IPS-11a (cell line): ENCODE measurements around the gene KDM7A.

ENCODE experiments used
- H3K4me3 ChIP-seq: one replicate; pipeline ENCODE4 v1.5.1; 2013; ENCODE audit warnings: low read depth, low read length, control low read depth

Gene KDM7A

GRCh38 chr7:140093375-140093774 lies 83.4 kb downstream of the KDM7A start:
- H3K4me3 ChIP-seq, result no peak overlapping the region

- no peak overlapping the region for H3K4me3 ChIP-seq
These were observed 91.3 kb downstream of the KDM7A start for GRCh38 chr7:140085447-140085846.

- no peak overlapping the region for H3K4me3 ChIP-seq
These were observed 91.8 kb downstream of the KDM7A start for GRCh38 chr7:140084972-140085371.

DNA sequence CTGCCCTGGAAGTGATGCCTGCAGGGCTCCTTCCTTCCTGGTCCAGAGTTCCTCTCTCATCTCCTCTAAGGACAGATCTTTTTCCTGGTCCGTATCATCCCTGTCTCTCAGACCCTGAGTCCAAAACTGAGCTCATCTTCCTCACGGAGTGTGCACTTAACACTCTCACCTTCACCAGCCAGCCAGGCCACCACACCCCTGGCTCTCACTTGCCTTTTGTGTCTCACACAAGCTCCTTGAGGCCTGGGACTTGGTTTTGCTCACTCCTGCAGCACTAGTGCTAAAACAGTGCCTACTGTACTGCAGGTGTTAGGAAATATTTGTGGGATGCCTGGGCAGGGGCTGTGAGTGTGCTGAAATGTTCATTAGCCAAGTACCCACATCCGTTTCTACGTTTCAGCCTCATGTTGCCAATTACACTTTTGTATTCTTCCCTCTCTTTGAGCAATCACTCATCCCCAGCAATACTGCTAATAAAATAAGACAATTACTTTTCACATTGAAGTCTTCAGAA lies 92.6 kb downstream of the KDM7A start:
- H3K4me3 ChIP-seq, result no peak overlapping the region

DNA sequence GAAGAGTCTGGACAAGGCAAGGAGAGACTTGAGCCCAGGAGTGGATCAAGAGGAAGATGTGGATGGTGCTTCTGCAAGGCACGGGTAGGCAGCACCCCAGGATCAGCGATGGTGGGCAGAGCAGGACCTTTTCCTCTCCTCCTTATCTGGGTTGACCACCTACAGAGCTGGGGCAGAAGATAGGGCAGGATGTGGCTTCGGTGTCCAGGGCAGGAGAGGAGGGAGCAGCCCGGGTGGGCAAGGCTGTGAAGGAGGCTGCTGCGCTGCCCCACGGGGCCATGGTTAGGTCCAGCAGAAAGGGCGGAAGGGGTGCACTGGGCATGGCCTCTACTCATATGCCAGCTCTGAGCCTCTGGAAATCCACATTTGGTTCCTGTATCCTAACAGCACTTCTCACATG lies 94.0 kb downstream of the KDM7A start:
- H3K4me3 ChIP-seq, result no peak overlapping the region

DNA sequence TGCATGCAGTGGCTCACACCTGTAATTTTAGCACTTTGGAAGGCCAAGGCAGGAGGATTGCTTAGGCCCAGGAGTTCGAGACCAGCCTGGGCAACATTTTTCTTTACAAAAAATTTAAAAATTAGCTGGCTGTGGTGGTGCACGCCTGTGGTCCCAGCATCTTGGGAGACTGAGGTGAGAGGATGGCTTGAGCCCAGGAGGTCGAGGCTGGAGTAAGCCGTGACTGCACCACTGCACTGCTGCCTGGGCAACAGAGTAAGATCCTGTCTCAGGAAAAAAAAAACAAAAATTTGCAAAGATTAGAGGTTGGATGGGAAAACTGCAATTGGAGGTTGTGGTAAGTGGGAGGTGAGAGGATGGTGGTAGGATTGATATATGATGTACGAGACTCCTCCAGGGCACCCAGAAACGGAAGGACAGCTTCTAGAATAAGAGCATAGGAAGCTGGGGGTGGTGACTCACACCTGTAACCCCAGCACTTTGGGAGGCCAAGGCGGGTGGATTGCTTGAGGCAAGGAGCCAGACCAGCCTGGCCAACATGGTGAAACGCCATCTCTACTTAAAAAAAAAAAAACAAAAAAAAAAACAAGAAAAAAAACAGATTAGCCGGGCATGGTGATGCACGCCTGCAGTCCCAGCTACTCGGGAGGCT lies 94.9 kb downstream of the KDM7A start:
- H3K4me3 ChIP-seq, result no peak overlapping the region

- no peak overlapping the region for H3K4me3 ChIP-seq
These were observed 95.9 kb downstream of the KDM7A start for GRCh38 chr7:140080919-140081318.

- H3K4me3 ChIP-seq, result no peak overlapping the region
These were observed 97.7 kb downstream of the KDM7A start for GRCh38 chr7:140079121-140079536.

- H3K4me3 ChIP-seq, result no peak overlapping the region
These were observed 98.4 kb downstream of the KDM7A start for GRCh38 chr7:140078392-140078791.

DNA sequence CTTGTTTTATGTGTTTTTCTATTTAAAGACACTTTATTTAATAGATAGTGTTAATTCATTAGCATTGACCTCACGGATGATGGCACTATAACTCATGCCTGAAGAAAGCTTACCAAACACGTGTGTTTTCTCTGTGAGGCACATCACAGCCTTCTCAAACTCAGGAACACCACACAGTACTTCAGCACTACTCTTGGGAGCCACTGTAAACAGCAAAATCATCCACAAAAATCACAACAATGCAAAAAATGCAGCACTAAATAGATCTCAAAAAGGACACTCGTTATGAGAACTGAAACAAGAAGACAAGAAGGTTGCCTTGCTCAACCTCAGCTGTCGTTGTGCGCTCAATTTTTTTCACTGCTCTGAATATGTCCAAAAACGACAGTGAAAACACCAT lies 102.0 kb downstream of the KDM7A start:
- H3K4me3 ChIP-seq, result no peak overlapping the region

DNA sequence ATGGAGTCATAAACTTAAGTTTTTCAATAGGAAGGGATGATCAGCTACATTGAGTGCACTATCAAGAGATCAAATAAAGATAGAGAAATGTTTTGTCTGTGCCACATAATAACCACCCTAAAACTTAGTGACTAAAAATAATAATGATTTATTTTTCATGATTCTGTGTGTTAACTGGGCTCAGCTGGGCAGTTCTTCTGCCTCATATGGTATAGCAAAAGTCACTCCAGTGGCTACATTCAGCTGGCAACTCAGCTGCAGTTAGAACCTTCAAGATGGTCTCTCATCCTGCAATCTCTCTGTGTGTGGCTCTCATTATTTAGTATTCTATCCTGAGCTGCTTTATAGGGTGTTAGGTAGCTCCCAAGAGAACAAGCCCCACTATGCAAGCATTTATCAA lies 106.2 kb downstream of the KDM7A start:
- no peak overlapping the region for H3K4me3 ChIP-seq

GRCh38 chr7:140069298-140069949 lies 107.4 kb downstream of the KDM7A start:
- no peak overlapping the region for H3K4me3 ChIP-seq

DNA sequence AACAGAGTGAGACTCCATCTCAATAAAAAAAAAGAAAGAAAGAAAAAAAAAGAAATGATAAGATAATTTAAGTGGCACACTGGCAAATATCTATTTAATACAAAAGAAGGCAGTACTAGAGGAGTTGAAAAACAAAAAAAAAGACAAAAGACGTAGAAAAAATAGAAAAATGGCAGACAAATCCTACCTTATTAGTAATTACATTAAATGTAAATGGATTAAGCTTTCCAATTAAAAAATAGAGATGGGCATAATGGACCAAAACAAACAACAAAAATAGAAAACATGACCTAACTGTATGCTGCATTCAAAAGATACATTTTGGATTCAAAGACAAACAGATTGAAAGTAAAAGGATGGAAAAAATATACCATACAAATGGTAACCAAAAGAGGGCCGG lies 108.8 kb downstream of the KDM7A start:
- H3K4me3 ChIP-seq, result no peak overlapping the region

DNA sequence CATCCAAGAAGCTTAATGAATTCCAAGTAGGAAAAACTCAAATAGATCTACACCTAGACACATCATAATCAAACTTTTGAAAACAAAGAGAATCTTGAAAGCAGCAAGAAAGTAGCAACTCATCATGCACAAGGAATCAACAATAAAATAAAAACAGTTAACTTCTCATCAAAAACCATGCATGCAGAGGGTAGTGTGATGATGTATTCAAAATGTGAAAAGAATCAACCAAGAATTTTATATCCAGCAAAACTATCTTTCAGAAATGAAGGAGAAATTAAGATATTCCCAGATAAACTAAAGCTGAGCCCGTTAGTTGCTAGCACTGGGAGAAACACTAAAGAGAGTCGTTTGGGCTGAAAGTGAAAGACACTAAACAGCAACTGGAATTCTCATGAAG lies 109.7 kb downstream of the KDM7A start:
- no peak overlapping the region for H3K4me3 ChIP-seq

- peak within 1 kb of the TSS; percentile 61 for H3K4me3 ChIP-seq
These were observed 114.1 kb downstream of the KDM7A start, which contains the start of gene PARP12 for GRCh38 chr7:140062528-140063299. TSS of gene PARP12 (minus strand) at chr7:140062951. CDS start at chr7:140062847, 104 bp downstream.

DNA sequence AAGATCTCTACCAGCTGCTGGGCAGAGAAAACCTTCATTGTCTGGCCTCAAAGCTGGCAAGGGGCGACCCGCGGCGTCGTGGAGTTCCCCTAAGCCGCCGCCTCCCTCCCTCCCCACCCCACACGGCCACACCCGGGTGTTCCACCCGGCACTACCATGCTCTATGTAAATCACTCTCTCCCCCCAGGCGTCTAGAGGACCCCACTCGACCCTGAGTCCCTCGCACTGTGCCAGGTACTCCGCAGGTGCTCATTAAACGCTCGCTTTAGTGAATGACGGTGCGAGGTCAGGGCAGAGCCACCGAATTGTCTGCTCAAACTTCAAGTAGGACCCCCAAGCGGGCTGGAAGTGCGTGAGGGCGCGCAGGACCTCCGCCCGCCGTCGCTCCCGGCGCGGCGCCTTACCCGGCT lies 114.7 kb downstream of the KDM7A start:
- H3K4me3 ChIP-seq, result peak overlapping the region; percentile 61

DNA sequence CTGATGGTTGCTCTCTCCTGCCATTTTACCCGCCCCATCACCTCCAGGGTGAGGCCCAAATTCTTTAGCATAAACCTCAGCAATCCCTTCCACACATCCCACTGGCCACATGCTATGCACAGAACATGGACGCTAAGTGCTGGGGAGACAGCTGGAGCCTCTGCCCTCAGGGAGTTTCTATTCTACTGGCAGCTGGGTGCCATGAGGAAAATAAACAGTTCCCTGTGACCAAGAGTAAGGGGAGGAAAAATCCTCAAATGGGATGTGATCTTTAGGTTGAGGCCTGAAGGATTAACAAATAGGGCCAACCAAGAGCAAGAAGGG lies 115.2 kb downstream of the KDM7A start:
- H3K4me3 ChIP-seq, result no peak overlapping the region

DNA sequence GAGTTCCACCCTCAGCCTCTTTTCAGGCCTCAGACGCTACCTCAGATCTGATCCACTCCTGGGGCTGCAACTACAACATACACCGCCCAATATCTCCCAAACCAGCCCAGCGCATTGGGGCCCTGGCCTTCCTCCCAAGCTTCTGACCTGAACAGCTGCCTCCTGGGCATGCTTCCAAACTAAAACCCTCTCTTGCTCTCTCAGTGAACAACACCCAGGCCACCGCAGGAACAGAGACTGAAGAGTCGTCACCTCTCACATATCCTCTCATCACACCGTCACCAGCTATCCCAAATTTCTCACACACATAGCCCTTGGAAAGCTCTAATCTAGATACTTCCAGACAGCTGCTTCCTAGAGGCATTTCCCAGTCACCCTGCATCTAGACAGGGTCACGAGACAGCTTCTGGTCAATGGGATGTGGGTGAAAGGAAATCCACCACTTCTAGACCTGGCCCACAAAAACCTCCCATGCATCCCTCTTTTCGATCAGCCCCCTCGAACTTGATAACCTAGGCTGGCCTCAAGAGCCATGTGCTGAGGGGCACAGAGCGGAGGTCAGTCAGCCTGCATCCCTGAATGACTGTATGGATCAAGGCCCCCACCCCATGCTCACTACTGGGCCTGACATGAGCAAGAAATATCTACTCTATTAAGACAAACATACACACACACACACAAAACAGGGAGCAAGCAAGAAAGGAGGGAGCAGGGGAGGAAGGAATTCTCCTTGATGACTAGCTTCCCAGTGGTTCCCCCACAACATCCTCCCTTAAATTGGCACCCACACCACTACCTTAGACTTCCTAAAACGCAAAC lies 115.8 kb downstream of the KDM7A start:
- H3K4me3 ChIP-seq, result no peak overlapping the region

GRCh38 chr7:140060243-140060630 lies 116.5 kb downstream of the KDM7A start:
- H3K4me3 ChIP-seq, result no peak overlapping the region

DNA sequence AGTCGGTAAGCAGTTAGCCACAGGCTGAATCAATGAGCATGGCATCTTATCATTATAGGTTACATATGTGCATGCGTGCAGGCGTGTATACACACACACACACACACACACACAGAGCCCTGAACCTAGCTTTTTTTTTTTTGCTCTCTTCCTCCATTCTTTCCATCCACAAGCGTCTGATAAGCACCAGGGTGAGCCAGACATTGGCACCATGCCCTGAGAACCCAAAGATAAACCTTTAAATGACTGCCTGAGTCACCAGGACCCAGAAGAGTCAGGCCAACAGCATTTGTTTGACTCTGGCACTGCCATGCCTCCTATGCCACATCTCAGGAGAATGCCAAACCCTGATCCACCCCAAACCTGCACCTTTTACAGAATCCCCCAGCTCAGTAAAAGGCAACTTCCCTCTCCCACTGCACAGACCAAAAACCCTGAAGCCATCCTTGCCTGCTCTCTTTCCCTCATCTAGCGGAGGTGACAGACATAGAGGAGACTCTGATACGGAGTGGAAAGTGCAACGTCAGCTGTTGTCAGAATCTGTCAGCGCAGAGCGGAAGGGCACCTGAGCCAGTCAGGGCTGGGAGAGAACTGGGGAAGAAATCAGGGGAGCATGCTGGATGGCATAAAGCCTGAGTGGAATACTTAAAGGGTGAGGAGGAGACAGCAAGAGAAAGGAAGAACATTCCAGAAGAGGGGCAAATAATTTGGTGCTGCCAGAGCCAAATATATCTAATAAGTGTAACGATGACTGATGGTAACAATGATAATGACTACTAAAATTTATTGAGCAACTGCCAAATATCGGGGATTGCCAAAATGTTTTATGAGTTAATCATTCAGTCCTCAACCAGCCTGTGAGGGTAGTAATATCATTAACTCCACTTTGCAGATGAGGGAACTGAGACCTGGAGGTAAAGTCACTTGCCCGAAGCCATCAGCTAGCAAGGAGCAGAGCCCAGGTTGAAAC lies 117.2 kb downstream of the KDM7A start:
- no peak overlapping the region for H3K4me3 ChIP-seq
